Left colon (tissue), 2 donors: ENCODE data around the gene PARVA. TPM values are rescaled to one million over a fixed set of nuclear protein-coding genes. Genes with fewer than 3 reads are reported as not detected.
A peak's percentile ranks its signal among the peaks of the same experiment; 100 is the strongest.
"Not testable (repeated sequence)": the region's sequence is repeated elsewhere in the genome, so short reads cannot be mapped to it uniquely, and the experiment has no call there.

Source experiments
- ATAC-seq: fragments of 200-7000 bp; cut with Tn5 transposase; one replicate; pipeline ENCODE4 v1.9.1; 2020; ENCODE audit warnings: mild to moderate bottlenecking, moderate library complexity
- DNase-seq, 2 donors: peaks; one replicate each; pipeline ENCODE4 v3.0.0-alpha.2; 2020
- intact Hi-C, 2 donors: fragments of 100-400 bp; cut with DNase I in 1 of 2; cut with micrococcal nuclease in 1 of 2; formaldehyde crosslinking; loops; one replicate each; pipeline versions ENCODE4 v1.11.2 to v1.14.0; 2022; cut with DNase I, micrococcal nuclease
- total RNA-seq, 2 donors: library from RNA; stranded (reverse); fragmentation: NEBNext Ultra II Directional; extraction: Animal tissue kit (Norgen Biotek cat#: 25700); gene quantifications; one replicate each; pipeline ENCODE4 v1.2.1, GENCODE V29; 2021
- donor health status: DM: no; HTN: no; CAD: no.
- donor health status: DM: yes; HTN: yes; CAD: no.

The PARVA gene
- total RNA-seq, 2 donors from 2014 or later: 55.3 to 70.4 TPM

- ATAC-seq (peak; percentile 20), DNase-seq (no peak)
- intact Hi-C loops: no loop called here
These were observed 132.0 kb downstream of the PARVA start for GRCh38 chr11:12509371-12509770.

- DNase-seq (no peak), ATAC-seq (no peak)
- intact Hi-C loops: no loop called here
These were observed 134.8 kb downstream of the PARVA start for GRCh38 chr11:12512132-12512531.

- ATAC-seq: no peak
- no peak for DNase-seq
- intact Hi-C loops: no loop called here
These were observed 135.5 kb downstream of the PARVA start for GRCh38 chr11:12512826-12513395.

GRCh38 chr11:12516387-12517105, 139.2 kb downstream of the PARVA start:
- ATAC-seq (no peak), DNase-seq (peak in 1 of 2 donors; percentile 12)
- intact Hi-C loops: no loop called here

- peak in 1 of 2 donors; percentile 14 for DNase-seq
- ATAC-seq: no peak
- intact Hi-C loops: no loop called here
These were observed 139.9 kb downstream of the PARVA start for GRCh38 chr11:12517306-12517705.

- ATAC-seq: no peak
- intact Hi-C loops: no loop called here
- peak in 1 of 2 donors; percentile 13 for DNase-seq
These were observed 140.4 kb downstream of the PARVA start for GRCh38 chr11:12517741-12518140.

- DNase-seq (peak in 1 of 2 donors; percentile 8), ATAC-seq (no peak)
- intact Hi-C loops: no loop called here
These were observed 141.4 kb downstream of the PARVA start for GRCh38 chr11:12518606-12519385.

- DNase-seq: no peak
- no peak for ATAC-seq
- intact Hi-C loops: no loop called here
These were observed 142.7 kb downstream of the PARVA start for GRCh38 chr11:12520054-12520453.

GRCh38 chr11:12520576-12520975, 143.2 kb downstream of the PARVA start:
- ATAC-seq, intact Hi-C loops: not testable (repeated sequence)
- peak in 1 of 2 donors; percentile 4 for DNase-seq

GRCh38 chr11:12523180-12523924, 146.0 kb downstream of the PARVA start:
- intact Hi-C loops: no loop called here
- ATAC-seq (no peak), DNase-seq (peak in 1 of 2 donors; percentile 18)

GRCh38 chr11:12524865-12525264, 147.5 kb downstream of the PARVA start:
- intact Hi-C loops: no loop called here
- DNase-seq (peak in 1 of 2 donors; percentile 14), ATAC-seq (peak; percentile 8)

GRCh38 chr11:12525466-12526055, 148.2 kb downstream of the PARVA start:
- intact Hi-C loops: no loop called here
- peak in 1 of 2 donors; percentile 15 for DNase-seq
- ATAC-seq: peak; percentile 81

- no peak for ATAC-seq
- no peak for DNase-seq
- intact Hi-C loops: no loop called here
These were observed 149.4 kb downstream of the PARVA start for GRCh38 chr11:12526789-12527188.

- intact Hi-C loops: no loop called here
- ATAC-seq (no peak), DNase-seq (no peak)
These were observed 151.1 kb downstream of the PARVA start for GRCh38 chr11:12528487-12528886.

- intact Hi-C loops: no loop called here
- ATAC-seq (no peak), DNase-seq (peak in 1 of 2 donors; percentile 5)
These were observed 151.7 kb downstream of the PARVA start for GRCh38 chr11:12529041-12529440.

- intact Hi-C loops: no loop called here
- ATAC-seq (no peak), DNase-seq (no peak)
These were observed 152.4 kb downstream of the PARVA start for GRCh38 chr11:12529793-12530192.

- intact Hi-C loops: no loop called here
- ATAC-seq (no peak), DNase-seq (no peak)
These were observed 153.6 kb downstream of the PARVA start for GRCh38 chr11:12531020-12531419.

- DNase-seq (no peak), ATAC-seq (no peak)
- intact Hi-C loops: no loop called here
These were observed 154.3 kb downstream of the PARVA start for GRCh38 chr11:12531681-12532080.

- intact Hi-C loops: no loop called here
- no peak for ATAC-seq
- no peak for DNase-seq
These were observed 155.2 kb downstream of the PARVA start for GRCh38 chr11:12532580-12532979.
